ENCODE results near the gene GGT7.

GRCh38 chr20:34888468-34888867, 15.8 kb upstream of the GGT7 start:
- no peak for TF ChIP-seq CTCF (conservative IDR thresholded peaks at IDR 0.05; ENCODE audit: low read length)
- no peak for TF ChIP-seq EZH2phosphoT487 (IDR thresholded peaks at IDR 0.05; ENCODE audit: borderline replicate concordance, low read depth, low read length)
